H9 (cell line): ENCODE measurements around the gene TNFSF4. TPM values are rescaled to one million over a fixed set of nuclear protein-coding genes. Genes with fewer than 3 reads are reported as not detected.

Experiments
- DNase-seq: peaks from one replicate; pipeline ENCODE4 v3.0.0-alpha.2; 2017
- H2AFZ ChIP-seq: one replicate; pipeline ENCODE4 v1.6.1; 2013; ENCODE audit warnings: mild to moderate bottlenecking, low read length, control low read depth, moderate library complexity
- H2AK5ac ChIP-seq: 2 replicates; pipeline ENCODE4 v1.6.1; 2013; ENCODE audit warnings: low read length, control low read depth, mixed read lengths; ENCODE audit not compliant: insufficient read length
- H2BK120ac ChIP-seq: one replicate; pipeline ENCODE4 v1.6.1; 2013; ENCODE audit warnings: low read depth, mild to moderate bottlenecking, low read length, control low read depth, inconsistent platforms; ENCODE audit not compliant: poor library complexity, severe bottlenecking
- H2BK12ac ChIP-seq: 2 replicates; pipeline ENCODE4 v1.6.1; 2013; ENCODE audit warnings: low read length, control low read depth, mixed read lengths, low read depth; ENCODE audit not compliant: insufficient read length
- H2BK15ac ChIP-seq: 2 replicates; pipeline ENCODE4 v1.6.1; 2013; ENCODE audit warnings: low read depth, low read length, control low read depth
- H2BK20ac ChIP-seq: one replicate; pipeline ENCODE4 v1.6.1; 2013; ENCODE audit warnings: low read depth, mild to moderate bottlenecking, low read length, control low read depth, inconsistent platforms; ENCODE audit not compliant: poor library complexity, severe bottlenecking
- H2BK5ac ChIP-seq: 2 replicates; pipeline ENCODE4 v1.6.1; 2013; ENCODE audit warnings: low read length, control low read depth, mixed read lengths; ENCODE audit not compliant: insufficient read length
- H3K14ac ChIP-seq: 2 replicates; pipeline ENCODE4 v1.6.1; 2013; ENCODE audit warnings: low read length, control low read depth; ENCODE audit not compliant: insufficient read depth
- H3K18ac ChIP-seq: 2 replicates; pipeline ENCODE4 v1.6.1; 2013; ENCODE audit warnings: low read depth, mild to moderate bottlenecking, mixed read lengths, low read length, control low read depth; ENCODE audit not compliant: insufficient read length
- H3K23ac ChIP-seq: 2 replicates; pipeline ENCODE4 v1.6.1; 2013; ENCODE audit warnings: low read length, control low read depth, mixed read lengths, low read depth; ENCODE audit not compliant: insufficient read length
- H3K23me2 ChIP-seq: 2 replicates; pipeline ENCODE4 v1.6.1; 2013; ENCODE audit warnings: low read depth, mild to moderate bottlenecking, mixed read lengths, low read length, control low read depth; ENCODE audit not compliant: insufficient read length, poor library complexity, severe bottlenecking
- H3K27ac ChIP-seq: 2 replicates; pipeline ENCODE4 v1.5.1; 2013; ENCODE audit warnings: low read length, control low read depth, mixed read lengths, low read depth; ENCODE audit not compliant: insufficient read length
- H3K27me3 ChIP-seq: 2 replicates; pipeline ENCODE4 v1.6.1; 2013; ENCODE audit warnings: low read length, control low read depth, inconsistent platforms; ENCODE audit not compliant: insufficient read depth
- H3K4ac ChIP-seq: 2 replicates; pipeline ENCODE4 v1.6.1; 2013; ENCODE audit warnings: low read depth, mild to moderate bottlenecking, control low read depth, inconsistent platforms, low read length, moderate library complexity
- H3K4me1 ChIP-seq: 2 replicates; pipeline ENCODE4 v1.6.1; 2013; ENCODE audit warnings: low read length, control low read depth, inconsistent platforms; ENCODE audit not compliant: insufficient read depth
- H3K4me2 ChIP-seq: 2 replicates; pipeline ENCODE4 v1.6.1; 2013; ENCODE audit warnings: low read length, control low read depth, mixed read lengths; ENCODE audit not compliant: insufficient read length, insufficient read depth
- H3K56ac ChIP-seq: 2 replicates; pipeline ENCODE4 v1.6.1; 2013; ENCODE audit warnings: low read depth, mild to moderate bottlenecking, mixed read lengths, low read length, control low read depth; ENCODE audit not compliant: insufficient read length
- H3K79me1 ChIP-seq: 2 replicates; pipeline ENCODE4 v1.6.1; 2013; ENCODE audit warnings: low read depth, mild to moderate bottlenecking, moderate library complexity, low read length, control low read depth, inconsistent platforms; ENCODE audit not compliant: insufficient read depth, poor library complexity, severe bottlenecking
- H3K79me2 ChIP-seq: 2 replicates; pipeline ENCODE4 v1.6.1; 2013; ENCODE audit warnings: low read length, control low read depth, inconsistent platforms; ENCODE audit not compliant: insufficient read depth
- H3K9ac ChIP-seq: 2 replicates; pipeline ENCODE4 v1.6.1; 2013; ENCODE audit warnings: low read length, control low read depth, mixed read lengths; ENCODE audit not compliant: insufficient read length; ENCODE audit errors: extremely low read depth
- H3K9me3 ChIP-seq: one replicate; pipeline ENCODE4 v1.6.1; 2013; ENCODE audit warnings: low read depth, low read length, inconsistent platforms; ENCODE audit not compliant: control insufficient read depth
- H3T11ph ChIP-seq: one replicate; pipeline ENCODE4 v1.6.1; 2013; ENCODE audit warnings: mild to moderate bottlenecking, low read length, control low read depth, inconsistent platforms
- H4K20me1 ChIP-seq: one replicate; pipeline ENCODE4 v1.6.1; 2013; ENCODE audit not compliant: control insufficient read depth, insufficient read length, insufficient read depth
- H4K5ac ChIP-seq: 2 replicates; pipeline ENCODE4 v1.6.1; 2013; ENCODE audit warnings: low read depth, mild to moderate bottlenecking, mixed read lengths, low read length, control low read depth; ENCODE audit not compliant: insufficient read length
- H4K8ac ChIP-seq: replicated peaks from 2 replicates; pipeline ENCODE4 v1.6.1; 2013; ENCODE audit warnings: low read length, control low read depth, mixed read lengths, low read depth; ENCODE audit not compliant: insufficient read length
- H4K91ac ChIP-seq: 2 replicates; pipeline ENCODE4 v1.6.1; 2013; ENCODE audit warnings: low read depth, mild to moderate bottlenecking, moderate library complexity, mixed read lengths, low read length, control low read depth; ENCODE audit not compliant: insufficient read length
- H3K27ac Mint-ChIP-seq, 3 experiments: 2 replicates in 2 of 3; 3 replicates in 1 of 3; pipeline ENCODE4 v1.8.0; 2020 to 2021; ENCODE audit warnings: mixed read lengths in 3 of 3, mild to moderate bottlenecking in 1 of 3, moderate library complexity in 1 of 3
- H3K27me3 Mint-ChIP-seq: 2 replicates; pipeline ENCODE4 v1.8.0; 2021; ENCODE audit warnings: low read depth, mild to moderate bottlenecking, moderate library complexity, mixed read lengths
- H3K36me3 Mint-ChIP-seq, 3 experiments: 2 replicates in 2 of 3; 3 replicates in 1 of 3; pipeline ENCODE4 v1.8.0; 2020 to 2021; ENCODE audit warnings: low read depth in 3 of 3, mixed read lengths in 3 of 3; ENCODE audit not compliant: insufficient read depth in 1 of 3
- H3K4me1 Mint-ChIP-seq, 2 experiments: 2 replicates each; pipeline ENCODE4 v1.8.0; 2020; ENCODE audit warnings: mixed read lengths in 2 of 2
- H3K4me3 Mint-ChIP-seq, 2 experiments: 2 replicates in 1 of 2; 3 replicates in 1 of 2; pipeline ENCODE4 v1.8.0; 2020 to 2021; ENCODE audit warnings: mild to moderate bottlenecking in 2 of 2, mixed read lengths in 2 of 2, moderate library complexity in 1 of 2
- H3K9me3 Mint-ChIP-seq, 2 experiments: 2 replicates in 1 of 2; 3 replicates in 1 of 2; pipeline ENCODE4 v1.8.0; 2020; ENCODE audit warnings: mild to moderate bottlenecking in 2 of 2, mixed read lengths in 2 of 2, moderate library complexity in 1 of 2
- CTCF ChIP-seq: fragments of 200-600 bp; sonication (generic); conservative IDR thresholded peaks from 3 replicates; pipeline ENCODE4 v1.8.0; 2021; ENCODE audit warnings: antibody characterized with exemption, mild to moderate bottlenecking
- WGBS: extraction: QIAGEN DNeasy Blood & Tissue Kit; methylation state at CpG from one replicate; pipeline ENCODE4 v1.1.7; 2013; ENCODE audit warnings: missing lambda C conversion rate, low lambda C conversion rate, mixed read lengths; ENCODE audit not compliant: insufficient read length; ENCODE audit errors: extremely low coverage; 5-methylcytosine and 5-hydroxymethylcytosine counted together
- total RNA-seq: library from RNA; stranded (reverse); gene quantifications from 2 replicates; pipeline ENCODE4 v1.2.1, GENCODE V29; 2021

Gene TNFSF4
- total RNA-seq, 1 experiment from 2014 or later, result 0.28 TPM

GRCh38 chr1:173164686-173165085 lies 42.4 kb downstream of the TNFSF4 start:
- H2BK20ac ChIP-seq, result no peak overlapping the region
- H3K79me1 ChIP-seq, result no peaks in the 10 kb centered on the region
- no peak for DNase-seq
- no peaks in the 10 kb centered on the region for H3K23me2 ChIP-seq
- no peak overlapping the region for H4K5ac ChIP-seq
- no peak overlapping the region for H3K18ac ChIP-seq
- no peak overlapping the region for H2BK15ac ChIP-seq
- no peak overlapping the region for H3T11ph ChIP-seq
- no peak overlapping the region for H3K23ac ChIP-seq
- H2BK12ac ChIP-seq, result no peak overlapping the region
- no peaks in the 10 kb centered on the region for H3K9me3 ChIP-seq
- no peak overlapping the region for H2AFZ ChIP-seq
- H4K8ac ChIP-seq, result no peak overlapping the region
- 0 out of 2 replicates have a peak, but pooled peaks cover 3% of the 10 kb centered on the region for H3K27me3 ChIP-seq
- no peak overlapping the region for H3K4ac ChIP-seq
- H4K20me1 ChIP-seq, result no peaks in the 10 kb centered on the region
- no peak overlapping the region for H3K27ac ChIP-seq
- H3K27me3 Mint-ChIP-seq, result peaks cover 4% of the 10 kb centered on the region
- H3K14ac ChIP-seq, result no peak overlapping the region
- no peak overlapping the region for H2BK120ac ChIP-seq
- H2AK5ac ChIP-seq, result no peak overlapping the region
- H3K79me2 ChIP-seq, result no peaks in the 10 kb centered on the region
- no peak for TF ChIP-seq CTCF
- H3K36me3 Mint-ChIP-seq, result no peaks in the 10 kb centered on the region
- H3K4me3 Mint-ChIP-seq, result no peak overlapping the region
- no peak overlapping the region; a peak in 2 of 7 replicates for H3K27ac Mint-ChIP-seq
- H3K4me1 Mint-ChIP-seq, result peaks cover 11 to 18% of the 10 kb centered on the region in 2 experiments
- H3K9me3 Mint-ChIP-seq, result no peaks in the 10 kb centered on the region
- no peak overlapping the region for H3K56ac ChIP-seq
- H2BK5ac ChIP-seq, result no peak overlapping the region
- no peak overlapping the region for H3K4me2 ChIP-seq
- H3K9ac ChIP-seq, result no peak overlapping the region
- no peaks in the 10 kb centered on the region for H3K4me1 ChIP-seq
- WGBS, result no CpG with 5 or more reads among the region's 7 CpGs
- H4K91ac ChIP-seq, result no peak overlapping the region
